HepG2 (cell line): ENCODE measurements around the gene MMP19. TPM values are rescaled to one million over a fixed set of nuclear protein-coding genes. Genes with fewer than 3 reads are reported as not detected.

Experiments
- AGO2 ChIP-seq: fragments of 200-400 bp; formaldehyde crosslinking; optimal IDR thresholded peaks from 2 replicates; pipeline ENCODE3; 2017; ENCODE audit warnings: mild to moderate bottlenecking, low read depth, low read length, moderate library complexity
- CENPT ChIP-seq: sonication (generic); formaldehyde crosslinking; IDR thresholded peaks from 2 replicates; pipeline ENCODE4 v1.8.0; 2022; ENCODE audit warnings: low read depth, mild to moderate bottlenecking, moderate library complexity, missing genetic modification reagents
- CREM ChIP-seq, 2 experiments: sonication (generic) in 1 of 2; formaldehyde crosslinking in 1 of 2; IDR thresholded peaks; 2 replicates each; pipeline versions ENCODE4 v1.4.0 to v1.6.1; 2016 to 2020; ENCODE audit warnings: antibody characterized with exemption in 1 of 2, mild to moderate bottlenecking in 1 of 2, missing genetic modification reagents in 1 of 2
- HMG20A ChIP-seq: IDR thresholded peaks from 2 replicates; pipeline ENCODE4 v1.6.1; 2016; ENCODE audit warnings: borderline replicate concordance
- MBD4 ChIP-seq: IDR thresholded peaks from 2 replicates; pipeline ENCODE4 v1.6.1; 2012; ENCODE audit warnings: low read length, inconsistent platforms, borderline replicate concordance
- MYC ChIP-seq: sonication (generic); formaldehyde crosslinking; IDR thresholded peaks from 2 replicates; pipeline ENCODE4 v1.9.0; 2021; ENCODE audit warnings: missing genetic modification reagents, borderline replicate concordance
- RFX1 ChIP-seq: fragments of 450-650 bp; IDR thresholded peaks from 2 replicates; pipeline ENCODE4 v1.6.1; 2017
- SAFB2 ChIP-seq: sonication (generic); formaldehyde crosslinking; IDR thresholded peaks from 2 replicates; pipeline ENCODE4 v1.5.1; 2020; ENCODE audit warnings: missing genetic modification reagents, low read depth, mild to moderate bottlenecking, borderline replicate concordance
- SMAD9 ChIP-seq: sonication (generic); formaldehyde crosslinking; IDR thresholded peaks from 2 replicates; pipeline ENCODE4 v1.5.1; 2020; ENCODE audit warnings: mild to moderate bottlenecking, missing genetic modification reagents
- SMYD3 ChIP-seq: sonication (generic); formaldehyde crosslinking; IDR thresholded peaks from 2 replicates; pipeline ENCODE4 v1.8.1; 2023; ENCODE audit warnings: mild to moderate bottlenecking, missing genetic modification reagents
- SSRP1 ChIP-seq: IDR thresholded peaks from 2 replicates; pipeline ENCODE4 v1.6.1; 2016; ENCODE audit warnings: control low read depth
- ZNF101 ChIP-seq: sonication (generic); formaldehyde crosslinking; IDR thresholded peaks from 2 replicates; pipeline ENCODE4 v1.4.0; 2020; ENCODE audit warnings: mild to moderate bottlenecking, low read depth, missing genetic modification reagents, borderline replicate concordance
- ZNF335 ChIP-seq: sonication (generic); formaldehyde crosslinking; IDR thresholded peaks from 2 replicates; pipeline ENCODE4 v1.4.0; 2020; ENCODE audit warnings: missing genetic modification reagents
- ZNF383 ChIP-seq: sonication (generic); formaldehyde crosslinking; IDR thresholded peaks from 2 replicates; pipeline ENCODE4 v1.4.0; 2020; ENCODE audit warnings: missing genetic modification reagents, mild to moderate bottlenecking, borderline replicate concordance
- ZNF441 ChIP-seq: sonication (generic); formaldehyde crosslinking; IDR thresholded peaks from 2 replicates; pipeline ENCODE4 v1.7.0; 2021; ENCODE audit warnings: missing genetic modification reagents, borderline replicate concordance
- polyA plus RNA-seq, 8 experiments: library from polyadenylated mRNA; depleted of rRNA in 3 of 8; stranded (reverse) in 7 of 8; unstranded in 1 of 8; fragments of >200 nt; fragmentation: Illumina TruSeq in 4 of 8; extraction: Trizol in 4 of 8; gene quantifications; 2 replicates each; pipeline versions ENCODE4 v1.2.1 to v1.2.3, GENCODE V29; 2011 to 2016; ENCODE audit warnings: low read depth in 4 of 8, missing spikeins in 1 of 8, mixed read lengths in 1 of 8; ENCODE audit not compliant: insufficient read depth in 1 of 8
- total RNA-seq, 5 experiments: library from RNA; depleted of rRNA; stranded (reverse); fragments of >200 nt; fragmentation: Illumina TruSeq; extraction: Trizol; gene quantifications; 2 replicates each; pipeline ENCODE4 v1.2.3, GENCODE V29; 2016; ENCODE audit warnings: low read depth in 1 of 5
- TF ChIP-seq, protein P1 (sequence below): sonication (generic); formaldehyde crosslinking; IDR thresholded peaks from 2 replicates; pipeline ENCODE4 v1.4.0; 2020; ENCODE audit warnings: missing genetic modification reagents, mild to moderate bottlenecking, borderline replicate concordance
- TF ChIP-seq, protein P2 (sequence below), 2 experiments: sonication (generic) in 1 of 2; formaldehyde crosslinking in 1 of 2; IDR thresholded peaks; 2 replicates each; pipeline versions ENCODE4 v1.4.0 to v1.6.1; 2018 to 2020; ENCODE audit warnings: missing genetic modification reagents in 2 of 2, borderline replicate concordance in 1 of 2, low read depth in 1 of 2, mild to moderate bottlenecking in 1 of 2, missing biosample characterization in 1 of 2
- TF ChIP-seq, protein P3 (sequence below): IDR thresholded peaks from 2 replicates; pipeline ENCODE4 v1.6.1; 2016; ENCODE audit warnings: missing genetic modification reagents, missing compliant biosample characterization
- TF ChIP-seq, protein P4 (sequence below): sonication (generic); formaldehyde crosslinking; IDR thresholded peaks from 2 replicates; pipeline ENCODE4 v1.5.0; 2020; ENCODE audit warnings: missing genetic modification reagents
- TF ChIP-seq, protein P5 (sequence below): sonication (generic); formaldehyde crosslinking; conservative IDR thresholded peaks from 2 replicates; pipeline ENCODE4 v1.4.0; 2020; ENCODE audit warnings: missing genetic modification reagents

The MMP19 gene
- total and polyA plus RNA-seq, 2 of the 13 experiments (the other 11 are each of a cell fraction or from before 2014, with no cell fraction given) = 0.07 to 0.08 TPM

DNA sequence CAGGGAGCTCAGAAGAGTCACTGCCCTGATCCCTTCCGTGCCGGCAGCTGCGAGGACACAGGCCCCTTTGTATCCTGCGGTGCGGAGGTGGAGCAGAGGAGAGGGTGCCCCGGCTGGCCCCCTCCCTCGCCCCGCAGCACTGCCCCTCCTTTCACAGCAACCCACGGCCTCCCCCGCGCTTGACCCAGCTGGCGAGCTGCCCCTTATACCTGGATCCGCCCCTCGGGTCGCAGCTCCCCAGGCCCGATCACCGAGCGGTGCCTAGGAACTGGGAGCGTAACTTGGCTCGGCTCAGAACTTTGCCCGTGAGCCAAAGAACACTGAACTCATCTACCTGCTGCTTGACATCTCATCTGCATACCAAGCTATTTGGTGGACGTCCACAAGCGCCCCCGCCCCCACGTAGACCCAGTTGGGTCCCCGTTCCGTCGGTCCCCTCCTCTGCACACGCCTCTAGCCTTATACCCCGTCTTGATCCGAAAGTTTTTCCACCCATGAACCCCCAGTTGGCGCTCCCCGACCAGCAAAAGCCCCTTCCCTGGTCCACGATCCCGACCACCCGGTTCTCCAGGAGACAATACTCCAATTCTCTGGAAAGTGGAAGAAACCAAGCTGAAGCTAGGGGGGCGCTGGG, 12.7 kb downstream of the MMP19 start (continued):
- TF ChIP-seq CENPT (CRISPR knock-in tag) (no peak), CREM (IDR thresholded peaks at IDR 0.05) (no peak), CREM (CRISPR knock-in tag; IDR thresholded peaks at IDR 0.05) (no peak), SMAD9 (CRISPR knock-in tag) (no peak), MBD4 (no peak), ZNF101 (no peak), MYC (CRISPR knock-in tag) (peak; percentile 7; the same call in 1 of the 2 replicates), SSRP1 (CRISPR knock-in tag) (no peak), ZNF383 (CRISPR knock-in tag) (no peak), HMG20A (CRISPR knock-in tag) (no peak), ZNF335 (CRISPR knock-in tag) (0 out of 2 replicates have a peak, but pooled peaks have one; percentile 18), SMYD3 (CRISPR knock-in tag) (no peak), AGO2 (peak; percentile 92), SAFB2 (no peak), ZNF441 (CRISPR knock-in tag) (no peak), RFX1 (no peak)
- TF ChIP-seq, protein P1, sequence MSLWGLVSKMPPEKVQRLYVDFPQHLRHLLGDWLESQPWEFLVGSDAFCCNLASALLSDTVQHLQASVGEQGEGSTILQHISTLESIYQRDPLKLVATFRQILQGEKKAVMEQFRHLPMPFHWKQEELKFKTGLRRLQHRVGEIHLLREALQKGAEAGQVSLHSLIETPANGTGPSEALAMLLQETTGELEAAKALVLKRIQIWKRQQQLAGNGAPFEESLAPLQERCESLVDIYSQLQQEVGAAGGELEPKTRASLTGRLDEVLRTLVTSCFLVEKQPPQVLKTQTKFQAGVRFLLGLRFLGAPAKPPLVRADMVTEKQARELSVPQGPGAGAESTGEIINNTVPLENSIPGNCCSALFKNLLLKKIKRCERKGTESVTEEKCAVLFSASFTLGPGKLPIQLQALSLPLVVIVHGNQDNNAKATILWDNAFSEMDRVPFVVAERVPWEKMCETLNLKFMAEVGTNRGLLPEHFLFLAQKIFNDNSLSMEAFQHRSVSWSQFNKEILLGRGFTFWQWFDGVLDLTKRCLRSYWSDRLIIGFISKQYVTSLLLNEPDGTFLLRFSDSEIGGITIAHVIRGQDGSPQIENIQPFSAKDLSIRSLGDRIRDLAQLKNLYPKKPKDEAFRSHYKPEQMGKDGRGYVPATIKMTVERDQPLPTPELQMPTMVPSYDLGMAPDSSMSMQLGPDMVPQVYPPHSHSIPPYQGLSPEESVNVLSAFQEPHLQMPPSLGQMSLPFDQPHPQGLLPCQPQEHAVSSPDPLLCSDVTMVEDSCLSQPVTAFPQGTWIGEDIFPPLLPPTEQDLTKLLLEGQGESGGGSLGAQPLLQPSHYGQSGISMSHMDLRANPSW (CRISPR knock-in tag) = no peak
- TF ChIP-seq, protein P2, sequence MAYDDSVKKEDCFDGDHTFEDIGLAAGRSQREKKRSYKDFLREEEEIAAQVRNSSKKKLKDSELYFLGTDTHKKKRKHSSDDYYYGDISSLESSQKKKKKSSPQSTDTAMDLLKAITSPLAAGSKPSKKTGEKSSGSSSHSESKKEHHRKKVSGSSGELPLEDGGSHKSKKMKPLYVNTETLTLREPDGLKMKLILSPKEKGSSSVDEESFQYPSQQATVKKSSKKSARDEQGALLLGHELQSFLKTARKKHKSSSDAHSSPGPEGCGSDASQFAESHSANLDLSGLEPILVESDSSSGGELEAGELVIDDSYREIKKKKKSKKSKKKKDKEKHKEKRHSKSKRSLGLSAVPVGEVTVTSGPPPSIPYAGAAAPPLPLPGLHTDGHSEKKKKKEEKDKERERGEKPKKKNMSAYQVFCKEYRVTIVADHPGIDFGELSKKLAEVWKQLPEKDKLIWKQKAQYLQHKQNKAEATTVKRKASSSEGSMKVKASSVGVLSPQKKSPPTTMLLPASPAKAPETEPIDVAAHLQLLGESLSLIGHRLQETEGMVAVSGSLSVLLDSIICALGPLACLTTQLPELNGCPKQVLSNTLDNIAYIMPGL (CRISPR knock-in tag; IDR thresholded peaks at IDR 0.05; ENCODE audit: borderline replicate concordance in 1 of 2, low read depth in 1 of 2) = no peak; a peak in 1 of 4 replicates
- TF ChIP-seq, protein P3, sequence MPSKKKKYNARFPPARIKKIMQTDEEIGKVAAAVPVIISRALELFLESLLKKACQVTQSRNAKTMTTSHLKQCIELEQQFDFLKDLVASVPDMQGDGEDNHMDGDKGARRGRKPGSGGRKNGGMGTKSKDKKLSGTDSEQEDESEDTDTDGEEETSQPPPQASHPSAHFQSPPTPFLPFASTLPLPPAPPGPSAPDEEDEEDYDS (CRISPR knock-in tag) = 0 out of 2 replicates have a peak, but pooled peaks have one; percentile 6
- TF ChIP-seq, protein P4, sequence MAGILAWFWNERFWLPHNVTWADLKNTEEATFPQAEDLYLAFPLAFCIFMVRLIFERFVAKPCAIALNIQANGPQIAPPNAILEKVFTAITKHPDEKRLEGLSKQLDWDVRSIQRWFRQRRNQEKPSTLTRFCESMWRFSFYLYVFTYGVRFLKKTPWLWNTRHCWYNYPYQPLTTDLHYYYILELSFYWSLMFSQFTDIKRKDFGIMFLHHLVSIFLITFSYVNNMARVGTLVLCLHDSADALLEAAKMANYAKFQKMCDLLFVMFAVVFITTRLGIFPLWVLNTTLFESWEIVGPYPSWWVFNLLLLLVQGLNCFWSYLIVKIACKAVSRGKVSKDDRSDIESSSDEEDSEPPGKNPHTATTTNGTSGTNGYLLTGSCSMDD = no peak
- TF ChIP-seq, protein P5, sequence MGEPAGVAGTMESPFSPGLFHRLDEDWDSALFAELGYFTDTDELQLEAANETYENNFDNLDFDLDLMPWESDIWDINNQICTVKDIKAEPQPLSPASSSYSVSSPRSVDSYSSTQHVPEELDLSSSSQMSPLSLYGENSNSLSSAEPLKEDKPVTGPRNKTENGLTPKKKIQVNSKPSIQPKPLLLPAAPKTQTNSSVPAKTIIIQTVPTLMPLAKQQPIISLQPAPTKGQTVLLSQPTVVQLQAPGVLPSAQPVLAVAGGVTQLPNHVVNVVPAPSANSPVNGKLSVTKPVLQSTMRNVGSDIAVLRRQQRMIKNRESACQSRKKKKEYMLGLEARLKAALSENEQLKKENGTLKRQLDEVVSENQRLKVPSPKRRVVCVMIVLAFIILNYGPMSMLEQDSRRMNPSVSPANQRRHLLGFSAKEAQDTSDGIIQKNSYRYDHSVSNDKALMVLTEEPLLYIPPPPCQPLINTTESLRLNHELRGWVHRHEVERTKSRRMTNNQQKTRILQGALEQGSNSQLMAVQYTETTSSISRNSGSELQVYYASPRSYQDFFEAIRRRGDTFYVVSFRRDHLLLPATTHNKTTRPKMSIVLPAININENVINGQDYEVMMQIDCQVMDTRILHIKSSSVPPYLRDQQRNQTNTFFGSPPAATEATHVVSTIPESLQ (CRISPR knock-in tag) = no peak
